ENCODE results near the gene KEL. TPM values are rescaled to one million over a fixed set of nuclear protein-coding genes. Genes with fewer than 3 reads are reported as not detected.

The KEL gene, protein sequence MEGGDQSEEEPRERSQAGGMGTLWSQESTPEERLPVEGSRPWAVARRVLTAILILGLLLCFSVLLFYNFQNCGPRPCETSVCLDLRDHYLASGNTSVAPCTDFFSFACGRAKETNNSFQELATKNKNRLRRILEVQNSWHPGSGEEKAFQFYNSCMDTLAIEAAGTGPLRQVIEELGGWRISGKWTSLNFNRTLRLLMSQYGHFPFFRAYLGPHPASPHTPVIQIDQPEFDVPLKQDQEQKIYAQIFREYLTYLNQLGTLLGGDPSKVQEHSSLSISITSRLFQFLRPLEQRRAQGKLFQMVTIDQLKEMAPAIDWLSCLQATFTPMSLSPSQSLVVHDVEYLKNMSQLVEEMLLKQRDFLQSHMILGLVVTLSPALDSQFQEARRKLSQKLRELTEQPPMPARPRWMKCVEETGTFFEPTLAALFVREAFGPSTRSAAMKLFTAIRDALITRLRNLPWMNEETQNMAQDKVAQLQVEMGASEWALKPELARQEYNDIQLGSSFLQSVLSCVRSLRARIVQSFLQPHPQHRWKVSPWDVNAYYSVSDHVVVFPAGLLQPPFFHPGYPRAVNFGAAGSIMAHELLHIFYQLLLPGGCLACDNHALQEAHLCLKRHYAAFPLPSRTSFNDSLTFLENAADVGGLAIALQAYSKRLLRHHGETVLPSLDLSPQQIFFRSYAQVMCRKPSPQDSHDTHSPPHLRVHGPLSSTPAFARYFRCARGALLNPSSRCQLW
- 0.91 TPM for total RNA-seq (2021; ENCODE audit: unreplicated experiment)
- polyA plus RNA-seq (2012), result 0.10 and 0.21 TPM in 2 replicates
- percentile 23 among the genes with signal in this experiment for Bru-seq, nascent RNA
- BruChase-seq, experiment 1, labeled RNA remaining after a 6-hour chase, result percentile 41 among the genes with signal in this experiment
- BruChase-seq, experiment 2, labeled RNA remaining after a 2-hour chase, result percentile 32 among the genes with signal in this experiment
- long read RNA-seq, partial matches to known transcripts, result 0 of 1 reads
- long read RNA-seq, other reads (novel, unspliced or antisense), result 1 of 1 reads

DNA sequence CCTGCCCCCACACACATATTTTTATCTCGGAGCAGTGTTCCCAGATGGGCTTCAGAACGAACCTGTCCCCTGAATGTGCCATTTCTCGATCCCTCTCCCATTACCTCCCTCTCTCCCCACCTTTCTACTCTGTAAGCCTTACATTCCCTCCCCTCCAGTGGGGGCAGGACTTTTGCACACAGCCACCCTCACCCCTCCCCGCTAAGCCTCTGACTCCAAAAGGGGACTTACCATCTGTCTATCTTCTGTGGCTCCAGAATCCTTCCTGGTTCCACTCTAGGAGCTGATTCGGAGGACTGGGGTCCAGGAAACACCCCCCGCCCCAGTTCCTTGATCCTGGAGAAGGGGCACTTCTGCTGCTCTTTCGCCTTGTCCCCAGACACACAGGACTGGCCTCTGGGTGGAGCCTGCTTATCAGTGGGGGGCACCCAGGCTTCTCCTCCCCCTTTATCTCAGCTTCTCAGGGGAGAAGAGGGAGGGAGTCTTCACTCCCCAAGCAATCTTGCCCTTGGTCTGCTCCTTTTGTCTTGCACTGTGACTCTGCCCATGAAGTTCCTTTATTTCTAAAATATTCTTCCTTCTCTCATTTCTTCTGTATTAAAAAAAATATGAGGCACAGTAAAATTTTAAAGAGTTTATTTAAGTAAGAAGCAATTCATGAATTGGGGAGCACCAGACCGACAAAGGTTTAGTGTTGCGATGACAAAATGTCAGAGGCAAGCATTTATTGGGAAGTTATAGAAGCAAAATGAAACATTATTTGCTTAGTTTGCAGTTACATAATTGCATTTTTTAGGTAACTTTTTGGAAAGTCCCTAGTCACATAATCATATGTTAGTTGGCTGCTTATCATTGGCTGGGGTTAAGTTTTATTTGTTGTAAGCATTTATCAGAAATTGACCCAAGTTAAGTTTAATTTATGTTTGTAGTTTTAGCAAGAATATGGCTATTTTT, at the start of gene KEL:
KEL (minus strand) TSS at position 391 of the 954 bp plus-strand sequence; CDS start at position 234, 157 bp downstream.
- POLR2A ChIA-PET, result no interaction called here
- ATAC-seq (no peak), DNase-seq (ENCODE audit: low read depth, low spot score) (no peak)
- RAD21 ChIA-PET (ENCODE audit: low non-redundant PET in 1 of 2, low total read pairs in 2 of 2, uncharacterized antibody in 2 of 2, unreplicated experiment in 2 of 2), result no interaction called here
- no peaks in the 10 kb centered on the region for H3K9me2 ChIP-seq (ENCODE audit: insufficient read depth)
- no peak within 1 kb of the TSS for H3K9ac ChIP-seq (ENCODE audit: low read length)
- no peak within 1 kb of the TSS for H3K4me3 ChIP-seq (replicated peaks in 1 of 2; ENCODE audit: low read depth in 1 of 2, low read length in 2 of 2)
- no peaks in the 10 kb centered on the region for H3K79me2 ChIP-seq (ENCODE audit: insufficient read depth, low read length)
- no peak within 1 kb of the TSS for H3K27ac ChIP-seq (ENCODE audit: low read depth, low read length)
- no peaks in the 10 kb centered on the region for H4K20me1 ChIP-seq (ENCODE audit: insufficient read depth)
- no peaks in the 10 kb centered on the region for H3K9me3 ChIP-seq (ENCODE audit: control insufficient read depth in 1 of 2, insufficient read depth in 1 of 2, low read depth in 1 of 2, low read length in 2 of 2)
- BruUV-seq (replicated peaks), result no TSS peak
- intact Hi-C loops (cut with micrococcal nuclease), result loop anchor here (2.0 kb wide), 1 partner anchor 81 kb away; no protein-coding TSS in a partner anchor
- no peak within 1 kb of the TSS for H2AFZ ChIP-seq (ENCODE audit: low read depth, low read length, poor library complexity, severe bottlenecking)
- peaks cover 5 to 6% of the 10 kb centered on the region in 2 experiments for H3K4me1 ChIP-seq (ENCODE audit: control insufficient read depth in 1 of 2, insufficient read depth in 2 of 2, low read length in 2 of 2)
- no peaks in the 10 kb centered on the region for H3K36me3 ChIP-seq (ENCODE audit: control insufficient read depth in 1 of 2, insufficient read depth in 2 of 2, low read length in 2 of 2)
- no peak within 1 kb of the TSS for H3K4me2 ChIP-seq (ENCODE audit: low read length)
- CTCF ChIA-PET, result interaction anchor here (0.9 to 2.8 kb wide), 2 partner anchors 53 to 82 kb away, joined by 5 to 13 read pairs; no protein-coding TSS in a partner anchor
- 0 out of 2 replicates have a peak, but pooled peaks cover 4% of the 10 kb centered on the region for H3K27me3 ChIP-seq (ENCODE audit: insufficient read depth, low read length)
- TF ChIP-seq SRF (IDR thresholded peaks at IDR 0.05; ENCODE audit: low read depth), result no peak
- TF ChIP-seq EZH2 (IDR thresholded peaks at IDR 0.05), result no peak

Data from HCT116 (cell line).